Activated T-cell treated with anti-CD3 and anti-CD28 coated beads, Interleukin-2, amount 50 U/mL, for 24 hours (primary cell): ENCODE measurements around the gene JSRP1.

Experiments
- DNase-seq: peaks from one replicate; pipeline ENCODE4 v3.0.0-alpha.2; 2020
- H3K27ac Mint-ChIP-seq: 2 replicates; pipeline ENCODE4 v1.8.0; 2020; ENCODE audit warnings: mild to moderate bottlenecking, mixed read lengths
- H3K27me3 Mint-ChIP-seq: 2 replicates; pipeline ENCODE4 v1.8.0; 2020; ENCODE audit warnings: mixed read lengths
- H3K36me3 Mint-ChIP-seq: 2 replicates; pipeline ENCODE4 v1.8.0; 2020; ENCODE audit warnings: low read depth, mixed read lengths
- H3K4me1 Mint-ChIP-seq: 2 replicates; pipeline ENCODE4 v1.8.0; 2020; ENCODE audit warnings: low read depth, mixed read lengths
- H3K4me3 Mint-ChIP-seq: 2 replicates; pipeline ENCODE4 v1.8.0; 2020; ENCODE audit warnings: mild to moderate bottlenecking, moderate library complexity, mixed read lengths
- H3K9me3 Mint-ChIP-seq: 2 replicates; pipeline ENCODE4 v1.8.0; 2020; ENCODE audit warnings: mixed read lengths

JSRP1 gene

GRCh38 chr19:2237051-2237868, 19.0 kb downstream of the JSRP1 start:
- Mint-ChIP-seq H3K36me3 (peaks cover 88% of the 10 kb centered on the region), H3K9me3 (no peaks in the 10 kb centered on the region), H3K27me3 (no peaks in the 10 kb centered on the region), H3K27ac (peak overlapping the region; percentile 96), H3K4me3 (peak overlapping the region; percentile 94), H3K4me1 (peaks cover 75% of the 10 kb centered on the region)
- DNase-seq: no peak

DNA sequence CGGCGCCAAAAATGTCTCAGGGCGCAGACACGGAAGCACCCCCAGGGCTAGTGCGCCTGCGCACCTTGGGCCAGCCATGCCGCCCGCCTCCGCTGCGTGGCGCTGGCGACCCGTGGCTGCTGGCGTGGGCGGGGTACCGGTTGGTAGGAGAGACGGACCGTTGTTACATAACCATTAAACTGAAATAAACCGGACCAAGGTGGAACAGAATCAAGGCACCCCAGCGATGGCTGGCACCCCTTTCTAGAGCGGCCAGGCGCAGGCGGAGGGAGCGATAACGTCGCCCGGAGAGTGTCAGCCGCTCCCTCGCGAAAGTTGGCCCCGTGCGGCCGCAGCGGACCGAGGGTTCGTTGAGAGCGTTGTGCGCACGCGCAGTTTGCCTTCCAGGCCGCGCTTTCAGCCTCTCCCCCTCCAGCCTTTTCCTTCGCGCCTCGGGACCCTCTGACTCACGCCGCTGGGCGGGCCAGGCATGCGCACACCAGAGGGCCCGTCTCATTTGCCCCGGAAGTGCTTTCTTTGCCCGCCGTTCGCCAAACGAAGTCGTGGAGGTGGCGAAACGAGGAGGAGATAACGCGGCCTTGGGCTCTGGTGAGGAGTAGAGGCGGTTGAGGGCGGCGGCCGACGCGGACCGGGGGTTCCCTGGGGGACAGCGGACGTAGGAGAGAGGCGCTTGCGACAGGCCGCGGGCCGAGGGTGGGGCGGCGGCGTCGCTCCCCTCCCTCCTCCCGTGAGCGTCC, 19.7 kb downstream of the JSRP1 start, which contains the start of the genes PLEKHJ1 and SF3A2:
Gene PLEKHJ1 (minus strand): TSS at position 16 of the 737 bp plus-strand sequence. CDS start 81 bp downstream, outside the sequence.
Gene SF3A2 (plus strand): TSS at position 511 of the 737 bp plus-strand sequence. CDS start 6,595 bp downstream, outside the sequence.
- H3K4me1 Mint-ChIP-seq: peaks cover 68% of the 10 kb centered on the region
- H3K36me3 Mint-ChIP-seq: peaks cover 90% of the 10 kb centered on the region

GRCh38 chr19:2236064-2236313, 20.2 kb downstream of the JSRP1 start:
- DNase-seq: no peak
- H3K9me3 Mint-ChIP-seq: no peaks in the 10 kb centered on the region
- peaks cover 63% of the 10 kb centered on the region for H3K4me1 Mint-ChIP-seq
- peak overlapping the region; percentile 96 for H3K27ac Mint-ChIP-seq
- H3K27me3 Mint-ChIP-seq: no peaks in the 10 kb centered on the region
- peaks cover 90% of the 10 kb centered on the region for H3K36me3 Mint-ChIP-seq
- H3K4me3 Mint-ChIP-seq: peak overlapping the region; percentile 94

More for the DNA sequence above, 19.7 kb downstream of the JSRP1 start, which contains the start of the genes PLEKHJ1 and SF3A2:
- Mint-ChIP-seq H3K27ac (peak within 1 kb of the TSS; percentile 96), H3K9me3 (no peaks in the 10 kb centered on the region), H3K4me3 (peak within 1 kb of the TSS; percentile 94), H3K27me3 (no peaks in the 10 kb centered on the region)
- DNase-seq: peak; percentile 100

DNA sequence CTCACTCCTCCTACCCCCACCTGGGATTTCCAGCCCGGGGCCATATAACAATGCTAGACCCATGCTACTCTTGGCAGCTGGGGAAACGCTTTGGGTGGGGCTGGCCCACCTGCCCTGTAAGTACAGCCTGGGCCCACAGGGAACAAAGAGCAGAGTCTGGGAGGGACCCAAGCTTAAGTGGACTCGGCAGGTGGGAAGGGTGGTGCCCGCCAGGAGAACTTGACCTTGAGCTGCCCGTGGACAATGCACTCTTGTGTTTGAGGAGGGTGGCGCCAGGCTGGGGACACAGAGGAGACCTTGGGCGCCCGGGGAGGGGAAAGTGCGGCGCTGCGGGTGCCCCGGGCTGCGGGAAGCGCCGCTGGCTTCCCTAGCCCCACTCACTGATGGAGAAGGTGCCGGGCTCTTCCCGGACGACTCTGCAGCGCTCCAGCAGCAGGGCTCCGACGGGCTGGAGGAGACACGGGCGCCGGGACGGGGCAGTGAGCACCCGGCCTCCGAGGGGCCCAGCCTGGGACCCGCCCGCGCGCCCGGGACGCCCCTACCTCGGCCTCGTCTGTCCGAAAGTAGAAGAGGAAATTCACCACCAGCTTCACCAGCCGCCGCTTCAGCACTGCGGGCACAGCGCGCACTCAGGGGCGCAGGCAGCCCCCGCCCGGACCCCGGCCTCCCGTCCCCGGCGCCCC, 20.7 kb downstream of the JSRP1 start:
- H3K9me3 Mint-ChIP-seq: no peaks in the 10 kb centered on the region
- H3K4me3 Mint-ChIP-seq: peak overlapping the region; percentile 94
- H3K27ac Mint-ChIP-seq: peak overlapping the region; percentile 93
- peaks cover 90% of the 10 kb centered on the region for H3K36me3 Mint-ChIP-seq
- no peak for DNase-seq
- H3K27me3 Mint-ChIP-seq: no peaks in the 10 kb centered on the region
- H3K4me1 Mint-ChIP-seq: peaks cover 59% of the 10 kb centered on the region

DNA sequence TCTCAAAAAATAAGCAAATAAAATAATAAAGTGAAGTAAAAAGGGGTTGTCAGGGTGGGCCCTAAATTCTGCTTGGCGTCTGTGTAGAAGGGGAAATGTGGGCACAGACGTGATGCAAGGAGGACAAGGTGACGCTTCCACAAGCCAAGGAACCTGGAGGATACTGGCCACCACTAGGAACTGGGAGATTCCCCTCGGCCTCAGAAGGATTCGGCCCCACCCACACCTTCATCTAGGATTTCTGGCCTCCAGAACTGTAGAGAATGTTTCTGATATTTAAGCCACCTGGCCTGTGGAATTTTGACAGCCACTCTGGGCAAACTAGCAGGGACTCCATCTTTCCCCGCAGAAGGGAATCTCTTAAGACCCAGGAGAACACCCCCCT, 21.2 kb downstream of the JSRP1 start:
- H3K36me3 Mint-ChIP-seq: peaks cover 90% of the 10 kb centered on the region
- no peaks in the 10 kb centered on the region for H3K9me3 Mint-ChIP-seq
- H3K27ac Mint-ChIP-seq: peak overlapping the region; percentile 93
- peak overlapping the region; percentile 94 for H3K4me3 Mint-ChIP-seq
- no peaks in the 10 kb centered on the region for H3K27me3 Mint-ChIP-seq
- no peak for DNase-seq
- H3K4me1 Mint-ChIP-seq: peaks cover 55% of the 10 kb centered on the region

DNA sequence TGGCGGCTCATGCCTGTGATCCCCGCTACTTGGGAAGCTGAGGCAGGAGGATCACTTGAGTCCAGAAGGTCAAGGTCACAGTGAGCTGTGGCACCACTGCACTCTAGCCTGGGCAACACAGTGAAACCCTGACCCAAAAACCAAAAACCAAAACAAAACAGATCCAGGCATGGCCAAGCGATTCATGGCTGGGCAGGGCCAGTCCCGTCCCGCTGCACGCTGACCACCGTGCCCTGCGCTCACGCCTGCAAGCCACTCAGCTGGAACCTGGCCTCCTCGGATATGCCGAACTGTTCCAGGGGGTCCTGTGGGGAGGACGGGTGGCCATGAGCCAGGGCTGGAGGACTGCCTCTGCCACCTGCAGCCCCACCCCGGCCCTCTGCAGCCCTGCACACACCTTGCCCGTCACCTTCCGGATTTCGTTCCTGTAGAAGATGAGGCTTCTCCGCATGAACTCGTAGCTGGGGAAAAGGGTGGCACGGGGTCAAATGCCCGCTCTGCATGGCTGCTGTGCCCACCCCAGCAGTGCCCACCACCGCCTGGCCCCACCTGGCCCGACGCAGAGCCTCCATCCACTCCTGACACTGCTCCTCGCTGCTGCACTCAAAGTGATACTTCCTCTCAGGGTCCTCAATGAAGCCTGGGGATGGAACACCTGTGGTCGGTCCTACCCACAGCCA, 22.5 kb downstream of the JSRP1 start:
- Mint-ChIP-seq H3K27me3 (no peaks in the 10 kb centered on the region), H3K4me1 (peaks cover 44% of the 10 kb centered on the region), H3K27ac (peak overlapping the region; percentile 93), H3K4me3 (peak overlapping the region; percentile 94), H3K9me3 (no peaks in the 10 kb centered on the region), H3K36me3 (peaks cover 88% of the 10 kb centered on the region)
- DNase-seq: no peak

GRCh38 chr19:2232286-2233151, 23.7 kb downstream of the JSRP1 start:
- H3K27me3 Mint-ChIP-seq: no peaks in the 10 kb centered on the region
- DNase-seq: no peak
- H3K4me1 Mint-ChIP-seq: peaks cover 32% of the 10 kb centered on the region
- H3K9me3 Mint-ChIP-seq: no peaks in the 10 kb centered on the region
- H3K27ac Mint-ChIP-seq: peak overlapping the region; percentile 53
- peaks cover 84% of the 10 kb centered on the region for H3K36me3 Mint-ChIP-seq
- H3K4me3 Mint-ChIP-seq: peak overlapping the region; percentile 35

GRCh38 chr19:2231621-2232221, 24.5 kb downstream of the JSRP1 start:
- Mint-ChIP-seq H3K9me3 (no peaks in the 10 kb centered on the region), H3K27ac (peak overlapping the region; percentile 83), H3K27me3 (no peaks in the 10 kb centered on the region), H3K36me3 (peaks cover 81% of the 10 kb centered on the region), H3K4me1 (peaks cover 31% of the 10 kb centered on the region), H3K4me3 (no peak overlapping the region)
- DNase-seq: no peak

DNA sequence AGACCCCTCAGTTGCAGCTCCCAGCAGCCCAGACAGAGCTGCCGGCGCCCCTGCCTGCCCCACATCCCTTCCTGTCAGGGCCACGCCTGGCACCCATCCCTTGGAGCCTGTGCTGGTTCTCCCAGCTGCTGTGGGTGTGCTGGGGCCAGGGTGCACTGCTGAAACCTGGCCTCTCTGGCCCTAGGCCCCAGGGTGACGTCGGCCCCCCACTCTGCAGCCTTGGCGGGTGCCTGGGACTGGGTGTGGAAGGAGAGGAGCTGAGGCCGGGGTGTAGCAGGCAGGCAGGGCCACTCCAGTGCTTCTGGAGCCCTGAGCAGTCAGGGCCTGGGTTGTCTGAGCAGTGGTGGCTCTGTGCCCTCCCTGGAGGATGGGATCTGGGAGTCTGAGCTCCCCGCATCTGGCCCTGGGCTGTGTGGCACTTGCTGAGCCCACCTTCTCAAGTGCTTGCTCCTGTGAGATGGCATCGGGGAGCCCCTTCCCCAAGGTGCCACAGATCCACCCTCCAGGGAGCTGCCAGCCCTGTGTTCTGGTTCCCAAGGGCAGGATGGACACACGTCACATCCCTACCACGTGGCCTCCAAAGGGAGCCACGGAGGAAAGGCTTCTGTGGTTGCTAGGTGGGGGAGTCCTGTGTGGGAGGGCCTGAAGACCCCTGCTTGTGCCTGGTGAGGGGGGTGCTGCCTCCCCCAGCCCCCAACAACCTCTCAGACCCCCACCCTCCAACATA, 25.2 kb downstream of the JSRP1 start:
- H3K4me3 Mint-ChIP-seq: no peak overlapping the region
- DNase-seq: no peak
- H3K9me3 Mint-ChIP-seq: no peaks in the 10 kb centered on the region
- H3K27me3 Mint-ChIP-seq: no peaks in the 10 kb centered on the region
- peaks cover 26% of the 10 kb centered on the region for H3K4me1 Mint-ChIP-seq
- H3K27ac Mint-ChIP-seq: peak overlapping the region; percentile 56
- H3K36me3 Mint-ChIP-seq: peaks cover 81% of the 10 kb centered on the region

- peaks cover 24% of the 10 kb centered on the region for H3K4me1 Mint-ChIP-seq
- no peak overlapping the region for H3K4me3 Mint-ChIP-seq
- H3K36me3 Mint-ChIP-seq: peaks cover 85% of the 10 kb centered on the region
- no peaks in the 10 kb centered on the region for H3K27me3 Mint-ChIP-seq
- peak overlapping the region; percentile 56 for H3K27ac Mint-ChIP-seq
- no peak for DNase-seq
- no peaks in the 10 kb centered on the region for H3K9me3 Mint-ChIP-seq
Observed at GRCh38 chr19:2230033-2230531, 26.1 kb downstream of the JSRP1 start.

DNA sequence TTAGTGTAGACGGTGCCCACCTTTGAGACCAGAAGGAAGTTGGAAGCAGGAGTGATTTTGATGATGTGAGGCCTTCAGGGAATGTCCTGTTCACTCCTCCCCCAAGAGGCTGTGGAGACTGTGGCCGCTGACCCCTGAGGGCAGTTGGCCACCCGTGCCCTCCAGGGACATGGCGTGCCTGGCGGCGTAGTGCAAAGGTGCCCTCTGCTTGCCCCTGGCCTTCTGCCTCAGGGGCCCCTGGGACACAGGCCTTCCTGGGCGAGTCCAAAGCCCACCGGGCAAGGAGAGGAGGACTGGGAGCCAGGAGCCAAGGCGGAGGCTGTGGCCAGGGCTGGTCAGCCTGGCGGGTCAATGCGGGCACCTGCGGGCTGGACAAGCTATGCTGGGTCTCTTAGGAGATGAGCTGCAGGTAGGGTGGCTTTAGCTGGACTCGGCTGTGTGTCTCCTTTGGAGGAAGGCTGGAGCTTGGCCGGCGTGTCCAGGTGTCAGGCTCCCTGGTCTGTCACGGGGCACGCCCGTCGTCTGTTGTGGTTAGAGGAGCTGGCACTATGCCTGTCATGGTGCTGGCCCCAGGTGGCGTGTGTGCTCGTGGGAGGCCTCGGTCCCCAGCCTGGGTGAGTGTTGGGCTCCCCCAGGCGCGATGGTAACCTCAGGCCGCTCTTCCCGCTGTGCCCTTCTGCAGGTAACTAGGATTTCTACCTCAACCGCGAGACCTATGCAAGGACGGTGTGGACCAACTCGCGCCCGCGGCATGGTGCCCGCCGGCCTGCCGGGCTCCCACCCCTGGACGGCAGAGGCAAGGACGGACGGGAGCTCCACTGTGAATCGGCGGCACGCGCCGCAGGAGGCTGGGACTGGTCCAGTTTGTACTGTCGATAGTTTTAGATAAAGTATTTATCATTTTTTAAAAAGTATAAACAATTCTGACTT, 26.8 kb downstream of the JSRP1 start:
- Mint-ChIP-seq H3K4me3 (no peak overlapping the region), H3K27ac (peak overlapping the region; percentile 47), H3K27me3 (no peaks in the 10 kb centered on the region), H3K4me1 (peaks cover 17% of the 10 kb centered on the region), H3K36me3 (peaks cover 86% of the 10 kb centered on the region), H3K9me3 (no peaks in the 10 kb centered on the region)
- no peak for DNase-seq
